NCI-H1930 (cell line): ENCODE results near the gene TOPORS.
"Not testable (repeated sequence)": the region's sequence is repeated elsewhere in the genome, so short reads cannot be mapped to it uniquely, and the experiment has no call there.

Source experiments
- DNase-seq, 2 experiments: peaks; one replicate each; lab custom pipeline; 2025; lab: John Stamatoyannopoulos, UW

Gene TOPORS

GRCh38 chr9:32552172-32552872 is at the start of gene TOPORS, which contains the start of gene SMIM27:
Gene TOPORS, minus strand, starts transcription at chr9:32552586. Its CDS starts 150 bp downstream, at chr9:32552436.
Gene SMIM27, plus strand, starts transcription at chr9:32552327. Its CDS starts 108 bp downstream, at chr9:32552435.
- DNase-seq, result peak; percentile 88 to 91

GRCh38 chr9:32599021-32599420 is 46.6 kb upstream of the TOPORS start:
- not testable (repeated sequence) for DNase-seq

- no peak for DNase-seq
Observed at GRCh38 chr9:32596936-32597335, 44.5 kb upstream of the TOPORS start.

- no peak for DNase-seq
Observed at GRCh38 chr9:32596096-32596865, 43.9 kb upstream of the TOPORS start.

GRCh38 chr9:32590898-32591297 is 38.5 kb upstream of the TOPORS start:
- DNase-seq, result no peak

- no peak for DNase-seq
Observed at GRCh38 chr9:32590476-32590875, 38.1 kb upstream of the TOPORS start.

- DNase-seq, result peak; percentile 12 to 42
Observed at GRCh38 chr9:32589083-32589723, 36.8 kb upstream of the TOPORS start.

GRCh38 chr9:32587901-32588300 is 35.5 kb upstream of the TOPORS start:
- no peak for DNase-seq

GRCh38 chr9:32584784-32585183 is 32.4 kb upstream of the TOPORS start:
- DNase-seq, result no peak

- DNase-seq, result peak; percentile 8 to 51
Observed at GRCh38 chr9:32581512-32582143, 29.2 kb upstream of the TOPORS start.

- DNase-seq, result no peak
Observed at GRCh38 chr9:32580631-32581300, 28.4 kb upstream of the TOPORS start.

- DNase-seq, result peak; percentile 16 to 62
Observed at GRCh38 chr9:32579706-32580331, 27.4 kb upstream of the TOPORS start.

- no peak for DNase-seq
Observed at GRCh38 chr9:32578976-32579375, 26.6 kb upstream of the TOPORS start.

- no peak for DNase-seq
Observed at GRCh38 chr9:32577316-32577715, 24.9 kb upstream of the TOPORS start.

- no peak for DNase-seq
Observed at GRCh38 chr9:32574858-32575257, 22.5 kb upstream of the TOPORS start.

GRCh38 chr9:32573821-32574220 is 21.4 kb upstream of the TOPORS start:
- DNase-seq, result no peak

GRCh38 chr9:32572900-32573523 is 20.6 kb upstream of the TOPORS start, which contains the start of gene NDUFB6:
Gene NDUFB6, minus strand, starts transcription at chr9:32573159. Its CDS starts 99 bp downstream, at chr9:32573060.
- DNase-seq, result peak; percentile 92 to 94

- DNase-seq, result peak; percentile 43 to 58
Observed at GRCh38 chr9:32571969-32572899, 19.8 kb upstream of the TOPORS start.

GRCh38 chr9:32570262-32570661 is 17.9 kb upstream of the TOPORS start:
- DNase-seq, result no peak
